ENCODE data around the gene ADAM20. TPM values are rescaled to one million over a fixed set of nuclear protein-coding genes. Genes with fewer than 3 reads are reported as not detected.

Gene ADAM20
- total RNA-seq, result 4.6 TPM

DNA sequence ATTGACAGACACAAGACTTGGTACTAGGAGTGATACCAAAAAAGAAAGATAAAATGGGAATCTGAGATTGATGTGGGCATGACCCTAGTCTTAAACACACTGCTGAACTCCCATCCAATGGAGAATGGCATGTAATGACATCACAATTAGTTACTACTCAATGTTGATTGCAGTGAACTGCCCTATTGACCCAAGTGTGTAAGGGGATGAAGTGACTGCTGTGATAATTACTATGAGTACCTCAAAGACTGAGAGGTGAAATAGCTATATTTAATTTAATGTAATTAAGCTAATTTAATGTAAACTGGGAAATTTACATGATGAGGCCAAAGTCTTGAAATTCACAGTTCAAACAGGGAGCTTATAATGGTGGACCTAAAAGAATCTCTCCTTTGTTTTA, at the start of gene ADAM20:
TSS of gene ADAM20 (minus strand) at position 101 of the 400 bp plus-strand sequence. CDS start 10,247 bp downstream, outside the sequence.
- H3K4me1 ChIP-seq, result no peaks in the 10 kb centered on the region
- TF ChIP-seq CTCF (IDR thresholded peaks at IDR 0.05), result no peak
- H3K27ac ChIP-seq, result no peak within 1 kb of the TSS
- peaks cover 0 to 21% of the 10 kb centered on the region in 2 donors for H3K36me3 ChIP-seq
- H3K4me3 ChIP-seq, result no peak within 1 kb of the TSS
- intact Hi-C loops (cut with DNase I), result no loop called here
- H3K27me3 ChIP-seq, result no peaks in the 10 kb centered on the region
- H3K9me3 ChIP-seq, result peaks cover 0 to 25% of the 10 kb centered on the region in 2 donors
- no peak for DNase-seq (ENCODE audit: low spot score in 2 of 2)

GRCh38 chr14:70576891-70577290, 42.1 kb upstream of the ADAM20 start:
- H3K27me3 ChIP-seq, result no peaks in the 10 kb centered on the region
- no peak overlapping the region for H3K27ac ChIP-seq
- H3K36me3 ChIP-seq, result peaks cover 17 to 33% of the 10 kb centered on the region in 2 donors
- no peaks in the 10 kb centered on the region for H3K9me3 ChIP-seq
- DNase-seq (ENCODE audit: low spot score in 2 of 2), result no peak
- intact Hi-C loops (cut with DNase I), result no loop called here
- TF ChIP-seq CTCF (IDR thresholded peaks at IDR 0.05), result no peak
- H3K4me1 ChIP-seq, result no peaks in the 10 kb centered on the region
- H3K4me3 ChIP-seq, result no peak overlapping the region

DNA sequence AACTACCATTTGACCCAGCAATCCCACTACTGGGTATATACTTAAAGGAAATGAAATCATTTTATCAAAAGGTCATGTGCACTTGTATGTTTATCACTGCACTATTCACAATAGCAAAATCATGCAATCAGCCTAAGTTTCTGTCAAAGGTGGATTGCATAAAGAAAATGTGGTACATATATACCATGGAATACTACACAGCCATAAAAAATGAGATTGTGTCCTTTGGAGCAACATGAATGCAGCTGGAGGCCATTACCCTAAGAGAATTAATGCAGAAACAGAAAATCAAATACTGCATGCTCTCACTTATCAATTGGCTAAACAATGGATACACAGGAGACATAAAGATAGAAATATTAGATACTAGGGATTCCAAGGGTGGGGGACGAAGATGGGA, 38.2 kb upstream of the ADAM20 start:
- peaks cover 0 to 8% of the 10 kb centered on the region in 2 donors for H3K36me3 ChIP-seq
- H3K9me3 ChIP-seq, result no peaks in the 10 kb centered on the region
- no peak overlapping the region for H3K4me3 ChIP-seq
- intact Hi-C loops (cut with DNase I), result no loop called here
- H3K4me1 ChIP-seq, result no peaks in the 10 kb centered on the region
- DNase-seq (ENCODE audit: low spot score in 2 of 2), result no peak
- H3K27me3 ChIP-seq, result no peaks in the 10 kb centered on the region
- no peak overlapping the region for H3K27ac ChIP-seq
- no peak for TF ChIP-seq CTCF (IDR thresholded peaks at IDR 0.05)

DNA sequence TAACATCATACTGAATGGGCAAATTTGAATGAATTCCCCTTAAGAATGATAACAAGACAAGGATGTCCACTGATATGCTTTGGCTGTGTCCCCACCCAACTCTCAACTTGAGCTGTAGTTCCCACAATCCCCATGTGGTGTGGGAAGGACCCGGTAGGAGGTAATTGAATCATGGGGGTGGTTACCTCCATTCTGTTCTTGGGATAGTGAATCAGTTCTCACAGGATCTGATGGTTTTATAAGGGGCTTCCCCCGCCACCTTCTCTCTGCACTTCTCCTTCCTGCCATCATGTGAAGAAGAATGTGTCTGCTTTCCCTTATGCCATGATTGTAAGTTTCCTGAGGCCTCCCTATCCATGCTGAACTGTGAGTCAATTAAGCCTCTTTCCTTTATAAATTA, 36.3 kb upstream of the ADAM20 start:
- TF ChIP-seq CTCF (IDR thresholded peaks at IDR 0.05), result no peak
- Histone ChIP-seq H3K4me1 (no peaks in the 10 kb centered on the region), H3K27ac (no peak overlapping the region), H3K27me3 (no peaks in the 10 kb centered on the region), H3K36me3 (peaks cover 0 to 19% of the 10 kb centered on the region in 2 donors), H3K9me3 (no peaks in the 10 kb centered on the region), H3K4me3 (no peak overlapping the region)
- intact Hi-C loops (cut with DNase I), result no loop called here
- DNase-seq (ENCODE audit: low spot score in 2 of 2), result no peak

DNA sequence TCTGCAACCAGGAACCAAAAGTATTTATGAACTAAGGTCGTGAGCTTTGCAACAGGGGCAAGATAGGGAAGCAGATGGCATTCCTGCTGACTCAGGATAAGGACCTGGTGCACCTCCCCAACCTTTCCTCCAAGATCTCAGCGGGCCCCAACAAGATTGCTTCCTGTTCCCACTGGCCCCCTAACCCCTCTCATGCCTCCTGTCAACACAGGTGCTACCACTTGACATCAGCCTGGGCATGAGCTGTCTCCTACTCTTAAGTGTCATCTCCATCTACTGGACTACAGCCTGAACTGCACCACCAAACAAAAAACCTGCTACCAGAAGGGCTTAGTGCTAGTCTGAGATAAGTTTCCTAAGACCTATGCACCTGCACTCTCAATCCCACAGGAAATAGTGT, 33.0 kb upstream of the ADAM20 start:
- H3K27ac ChIP-seq, result no peak overlapping the region
- no peak overlapping the region for H3K4me3 ChIP-seq

More for the DNA sequence above, 33.0 kb upstream of the ADAM20 start:
- no peak for DNase-seq (ENCODE audit: low spot score in 2 of 2)
- peaks cover 2 to 44% of the 10 kb centered on the region in 2 donors for H3K36me3 ChIP-seq
- no peaks in the 10 kb centered on the region for H3K27me3 ChIP-seq
- H3K4me1 ChIP-seq, result no peaks in the 10 kb centered on the region
- TF ChIP-seq CTCF (IDR thresholded peaks at IDR 0.05), result no peak
- H3K9me3 ChIP-seq, result no peaks in the 10 kb centered on the region
- intact Hi-C loops (cut with DNase I), result no loop called here
